IMR-90 (cell line): ENCODE results near the gene POLR3E. TPM values are rescaled to one million over a fixed set of nuclear protein-coding genes. Genes with fewer than 3 reads are reported as not detected.

ENCODE experiments used
- ATAC-seq: fragments of 200-7000 bp; cut with Tn5 transposase; 2 replicates; pipeline ENCODE4 v1.9.1; 2020; ENCODE audit warnings: low read depth, mild to moderate bottlenecking, moderate library complexity
- BruUV-seq: library from RNA; stranded (reverse); fragments of 400-500 nt; replicated peaks from 2 replicates; lab custom pipeline; 2021; lab: Mats Ljungman, UMichigan
- CTCF ChIA-PET: fragments of 300-600 bp; formaldehyde crosslinking; extraction: SDS; loops from one replicate; lab custom pipeline; 2021; ENCODE audit warnings: antibody characterized with exemption; lab: Yijun Ruan, JAX
- POLR2A ChIA-PET: fragments of 300-600 bp; sonication (Branson Sonifier 250); formaldehyde crosslinking; loops from one replicate; lab custom pipeline; 2022; ENCODE audit warnings: antibody characterized with exemption; ENCODE audit not compliant: unreplicated experiment; lab: Charles Lee
- DNase-seq: peaks from one replicate; pipeline ENCODE4 v3.0.0; 2013
- H2AFZ ChIP-seq: replicated peaks from 2 replicates; pipeline ENCODE3; 2013; ENCODE audit warnings: low read length, mild to moderate bottlenecking; ENCODE audit not compliant: poor library complexity
- H2AK5ac ChIP-seq: 2 replicates; pipeline ENCODE4 v1.6.1; 2013; ENCODE audit warnings: low read depth, low read length, inconsistent platforms
- H2AK9ac ChIP-seq: replicated peaks from 2 replicates; pipeline ENCODE3; 2013; ENCODE audit warnings: mild to moderate bottlenecking, low read depth, low read length, moderate library complexity; ENCODE audit not compliant: poor library complexity
- H2BK120ac ChIP-seq: 2 replicates; pipeline ENCODE4 v1.6.1; 2013; ENCODE audit warnings: low read depth, low read length, inconsistent platforms
- H2BK15ac ChIP-seq: 3 replicates; pipeline ENCODE4 v1.6.1; 2013; ENCODE audit warnings: low read depth, low read length, inconsistent platforms
- H2BK20ac ChIP-seq: 2 replicates; pipeline ENCODE4 v1.6.1; 2013; ENCODE audit warnings: low read depth, mild to moderate bottlenecking, inconsistent platforms, low read length, moderate library complexity
- H2BK5ac ChIP-seq: 2 replicates; pipeline ENCODE4 v1.6.1; 2013; ENCODE audit warnings: mild to moderate bottlenecking, low read depth, low read length, inconsistent platforms; ENCODE audit not compliant: poor library complexity, severe bottlenecking
- H3K14ac ChIP-seq: replicated peaks from 2 replicates; pipeline ENCODE4 v1.6.1; 2013; ENCODE audit warnings: low read depth, low read length, inconsistent platforms
- H3K18ac ChIP-seq: 2 replicates; pipeline ENCODE4 v1.6.1; 2013; ENCODE audit warnings: low read depth, low read length, control low read depth
- H3K23ac ChIP-seq: 2 replicates; pipeline ENCODE4 v1.6.1; 2013; ENCODE audit warnings: low read depth, low read length, inconsistent platforms
- H3K27ac ChIP-seq: 2 replicates; pipeline ENCODE4 v1.5.1; 2013; ENCODE audit warnings: mild to moderate bottlenecking, control low read depth, low read length; ENCODE audit not compliant: insufficient read depth
- H3K27me3 ChIP-seq: 2 replicates; pipeline ENCODE4 v1.6.1; 2013; ENCODE audit warnings: low read length; ENCODE audit not compliant: control insufficient read depth, insufficient read depth
- H3K36me3 ChIP-seq: 2 replicates; pipeline ENCODE4 v1.6.1; 2013; ENCODE audit warnings: low read length, mixed read lengths; ENCODE audit not compliant: control insufficient read depth, insufficient read depth
- H3K4ac ChIP-seq: 2 replicates; pipeline ENCODE4 v1.6.1; 2013; ENCODE audit warnings: low read depth, low read length, inconsistent platforms
- H3K4me1 ChIP-seq: 2 replicates; pipeline ENCODE4 v1.6.1; 2013; ENCODE audit warnings: low read length, mixed read lengths; ENCODE audit not compliant: control insufficient read depth, insufficient read depth
- H3K4me2 ChIP-seq: 2 replicates; pipeline ENCODE4 v1.6.1; 2013; ENCODE audit warnings: low read depth, mild to moderate bottlenecking, control low read depth, low read length, moderate library complexity
- H3K4me3 ChIP-seq: 2 replicates; pipeline ENCODE4 v1.5.1; 2013; ENCODE audit warnings: low read depth, mild to moderate bottlenecking, control low read depth, low read length, moderate library complexity; ENCODE audit not compliant: insufficient read depth
- H3K56ac ChIP-seq: 2 replicates; pipeline ENCODE4 v1.6.1; 2013; ENCODE audit warnings: low read length, inconsistent platforms; ENCODE audit not compliant: insufficient read depth; ENCODE audit errors: extremely low read depth
- H3K79me1 ChIP-seq, 2 experiments: 2 replicates each; pipeline ENCODE4 v1.6.1; 2013; ENCODE audit warnings: low read length in 2 of 2, inconsistent platforms in 1 of 2, low read depth in 1 of 2
- H3K9ac ChIP-seq: 2 replicates; pipeline ENCODE4 v1.6.1; 2013; ENCODE audit warnings: low read depth, low read length, control low read depth
- H3K9me1 ChIP-seq: 2 replicates; pipeline ENCODE4 v1.6.1; 2013; ENCODE audit warnings: low read length, inconsistent platforms; ENCODE audit not compliant: insufficient read depth
- H3K9me3 ChIP-seq: 2 replicates; pipeline ENCODE4 v1.6.1; 2013; ENCODE audit warnings: low read length; ENCODE audit not compliant: control insufficient read depth, insufficient read depth
- H4K20me1 ChIP-seq: 2 replicates; pipeline ENCODE4 v1.6.1; 2013; ENCODE audit warnings: low read length, inconsistent platforms; ENCODE audit not compliant: insufficient read depth
- H4K5ac ChIP-seq: 2 replicates; pipeline ENCODE4 v1.6.1; 2013; ENCODE audit warnings: mild to moderate bottlenecking, low read depth, low read length, control low read depth
- H4K8ac ChIP-seq, 2 experiments: 2 replicates each; pipeline ENCODE4 v1.6.1; 2013; ENCODE audit warnings: low read depth in 2 of 2, low read length in 2 of 2, control low read depth in 1 of 2, inconsistent platforms in 1 of 2
- H4K91ac ChIP-seq: 2 replicates; pipeline ENCODE4 v1.6.1; 2013; ENCODE audit warnings: low read depth, low read length, inconsistent platforms; ENCODE audit not compliant: insufficient read depth
- BHLHE40 ChIP-seq: fragments of 150-350 bp; IDR thresholded peaks from 2 replicates; pipeline ENCODE4 v1.6.1; 2016; ENCODE audit warnings: mild to moderate bottlenecking, low read depth, low read length
- CEBPB ChIP-seq: IDR thresholded peaks from 2 replicates; pipeline ENCODE4 v1.6.1; 2012; ENCODE audit warnings: low read depth, low read length, improper control_type of control experiment
- CHD1 ChIP-seq: IDR thresholded peaks from 2 replicates; pipeline ENCODE4 v1.6.1; 2012; ENCODE audit warnings: low read depth, low read length, improper control_type of control experiment
- FOS ChIP-seq: fragments of 150-350 bp; IDR thresholded peaks from 2 replicates; pipeline ENCODE4 v1.6.1; 2016; ENCODE audit warnings: low read depth, low read length
- MAFK ChIP-seq: IDR thresholded peaks from 2 replicates; pipeline ENCODE4 v1.6.1; 2012; ENCODE audit warnings: low read depth, low read length, improper control_type of control experiment
- MAZ ChIP-seq: IDR thresholded peaks from 2 replicates; pipeline ENCODE4 v1.6.1; 2012; ENCODE audit warnings: low read depth, mild to moderate bottlenecking, low read length, improper control_type of control experiment, moderate library complexity, borderline replicate concordance
- MXI1 ChIP-seq: IDR thresholded peaks from 2 replicates; pipeline ENCODE4 v1.6.1; 2012; ENCODE audit warnings: low read depth, mild to moderate bottlenecking, low read length, moderate library complexity, borderline replicate concordance
- NFE2L2 ChIP-seq: fragments of 150-350 bp; IDR thresholded peaks from 2 replicates; pipeline ENCODE4 v1.6.1; 2016; ENCODE audit warnings: low read depth, mild to moderate bottlenecking, low read length
- POLR2A ChIP-seq: IDR thresholded peaks from 2 replicates; pipeline ENCODE4 v1.6.1; 2012; ENCODE audit warnings: mild to moderate bottlenecking, low read depth, low read length
- RAD21 ChIP-seq: IDR thresholded peaks from 2 replicates; pipeline ENCODE4 v1.6.1; 2012; ENCODE audit warnings: low read length, improper control_type of control experiment
- RCOR1 ChIP-seq: IDR thresholded peaks from 2 replicates; pipeline ENCODE4 v1.6.1; 2012; ENCODE audit warnings: mild to moderate bottlenecking, low read length, improper control_type of control experiment; ENCODE audit not compliant: insufficient replicate concordance
- RFX5 ChIP-seq: IDR thresholded peaks from 2 replicates; pipeline ENCODE4 v1.8.0; 2012; ENCODE audit warnings: low read depth, mild to moderate bottlenecking, low read length, moderate library complexity
- SMC3 ChIP-seq: fragments of 150-350 bp; IDR thresholded peaks from 2 replicates; pipeline ENCODE4 v1.6.1; 2016; ENCODE audit warnings: low read depth, mild to moderate bottlenecking, antibody characterized with exemption, low read length, moderate library complexity
- WGBS, 2 experiments: methylation state at CpG; one replicate each; pipeline versions ENCODE4 v1.1.5 to v1.1.7; 2013; ENCODE audit warnings: missing lambda C conversion rate in 2 of 2; ENCODE audit not compliant: insufficient read length in 1 of 2; ENCODE audit errors: extremely low coverage in 2 of 2; 5-methylcytosine and 5-hydroxymethylcytosine counted together
- dilution Hi-C: fragments of 300-500 bp; cut with HindIII; formaldehyde crosslinking; loops from one replicate; pipeline ENCODE4 v1.14.3; 2018; ENCODE audit warnings: low sequenced_read_pairs; ENCODE audit not compliant: unreplicated experiment
- in situ Hi-C: fragments of 300-500 bp; cut with MboI; formaldehyde crosslinking; loops from 3 replicates; pipeline ENCODE4 v1.14.3; 2019; ENCODE audit warnings: low sequenced_read_pairs, inconsistent platforms, mixed read lengths
- intact Hi-C: fragments of 100-400 bp; cut with micrococcal nuclease; formaldehyde crosslinking; loops from 2 replicates; pipeline ENCODE4 v1.10.0; 2022
- polyA plus RNA-seq, 3 experiments: library from polyadenylated mRNA; depleted of rRNA; stranded (reverse); fragments of >200 nt; gene quantifications; 2 replicates each; pipeline ENCODE4 v1.2.3, GENCODE V29; 2012; ENCODE audit warnings: low replicate concordance in 1 of 3
- total RNA-seq: library from RNA; depleted of rRNA; stranded (reverse); fragments of >200 nt; gene quantifications from 2 replicates; pipeline ENCODE4 v1.2.3, GENCODE V29; 2012
- TF ChIP-seq, protein P1 (sequence below): fragments of 150-350 bp; IDR thresholded peaks from 2 replicates; pipeline ENCODE4 v1.6.1; 2016; ENCODE audit warnings: low read depth, mild to moderate bottlenecking, low read length, moderate library complexity, borderline replicate concordance
- TF ChIP-seq, protein P2 (sequence below): fragments of 150-350 bp; IDR thresholded peaks from 2 replicates; pipeline ENCODE4 v1.6.1; 2017; ENCODE audit warnings: mild to moderate bottlenecking, antibody characterized with exemption, low read length, low read depth
- TF ChIP-seq, protein P3 (sequence below): conservative IDR thresholded peaks from 2 replicates; pipeline ENCODE4 v1.5.1; 2012; ENCODE audit warnings: mild to moderate bottlenecking, low read depth, low read length, improper control_type of control experiment

The POLR3E gene
- total and polyA plus RNA-seq, 2 of the 4 experiments (the other 2 are of a cell fraction): 19.9 to 46.0 TPM

DNA sequence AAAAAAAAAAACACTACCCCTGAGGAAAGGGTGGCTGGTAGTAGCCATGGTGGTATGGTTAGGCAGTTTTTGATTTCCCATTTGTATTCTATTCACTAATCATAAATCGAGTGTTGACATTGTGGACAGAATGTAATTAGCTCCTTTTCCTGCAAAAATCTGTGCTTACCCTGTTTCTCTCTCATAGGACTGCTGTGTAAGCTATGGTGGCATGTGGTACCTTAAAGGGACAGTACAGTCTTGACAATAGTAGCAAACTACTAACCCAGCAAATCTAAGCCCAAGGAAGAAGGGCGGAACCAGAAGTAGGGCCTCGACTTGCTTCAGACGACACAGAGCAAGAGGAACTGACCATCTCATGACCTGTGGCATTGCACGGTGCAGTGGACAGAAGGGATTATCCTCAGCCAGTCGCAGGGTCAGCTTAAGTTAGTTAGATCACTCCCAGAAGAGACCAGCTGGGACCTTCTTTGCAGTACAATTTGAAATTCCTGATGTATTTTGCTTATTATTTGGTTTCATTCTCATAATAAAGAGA, 36.3 kb downstream of the POLR3E start:
- intact Hi-C loops: no loop called here
- ChIA-PET POLR2A (no interaction called here), CTCF (no interaction called here)
- no peak for ATAC-seq
- BruUV-seq: no TSS peak
- Histone ChIP-seq H3K56ac (no peak overlapping the region), H3K79me1 (peaks cover 26 to 46% of the 10 kb centered on the region in 2 experiments), H3K4me1 (peaks cover 5% of the 10 kb centered on the region; the same call in 1 of the 2 replicates), H3K14ac (no peak overlapping the region), H2BK120ac (no peak overlapping the region), H3K18ac (no peak overlapping the region), H2AK9ac (peak overlapping the region; percentile 26), H4K5ac (no peak overlapping the region), H3K9me3 (peaks cover 2% of the 10 kb centered on the region; the same call in 1 of the 2 replicates), H4K20me1 (peaks cover 23% of the 10 kb centered on the region), H2AFZ (no peak overlapping the region), H2BK15ac (no peak overlapping the region), H4K8ac (0 out of 4 replicates have a peak overlapping the region, but pooled peaks of 1 of the 2 experiments have one; percentile 33), H3K23ac (no peak overlapping the region), H3K4me2 (no peak overlapping the region), H2BK5ac (no peak overlapping the region), H2BK20ac (no peak overlapping the region), H3K9me1 (peaks cover 12% of the 10 kb centered on the region), H3K9ac (no peak overlapping the region), H3K36me3 (peaks cover 43% of the 10 kb centered on the region), H3K4me3 (no peak overlapping the region), H3K27ac (peak overlapping the region; percentile 20; the same call in 1 of the 2 replicates), H4K91ac (no peak overlapping the region), H2AK5ac (no peak overlapping the region), H3K27me3 (no peaks in the 10 kb centered on the region), H3K4ac (no peak overlapping the region)
- TF ChIP-seq SMC3 (no peak), CEBPB (no peak), POLR2A (no peak), MXI1 (no peak), NFE2L2 (no peak), CHD1 (no peak), RCOR1 (no peak), MAFK (no peak), MAZ (no peak), RFX5 (no peak), BHLHE40 (no peak), RAD21 (no peak), FOS (no peak)
- TF ChIP-seq, protein P1, sequence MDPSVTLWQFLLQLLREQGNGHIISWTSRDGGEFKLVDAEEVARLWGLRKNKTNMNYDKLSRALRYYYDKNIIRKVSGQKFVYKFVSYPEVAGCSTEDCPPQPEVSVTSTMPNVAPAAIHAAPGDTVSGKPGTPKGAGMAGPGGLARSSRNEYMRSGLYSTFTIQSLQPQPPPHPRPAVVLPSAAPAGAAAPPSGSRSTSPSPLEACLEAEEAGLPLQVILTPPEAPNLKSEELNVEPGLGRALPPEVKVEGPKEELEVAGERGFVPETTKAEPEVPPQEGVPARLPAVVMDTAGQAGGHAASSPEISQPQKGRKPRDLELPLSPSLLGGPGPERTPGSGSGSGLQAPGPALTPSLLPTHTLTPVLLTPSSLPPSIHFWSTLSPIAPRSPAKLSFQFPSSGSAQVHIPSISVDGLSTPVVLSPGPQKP: no peak
- TF ChIP-seq, protein P2, sequence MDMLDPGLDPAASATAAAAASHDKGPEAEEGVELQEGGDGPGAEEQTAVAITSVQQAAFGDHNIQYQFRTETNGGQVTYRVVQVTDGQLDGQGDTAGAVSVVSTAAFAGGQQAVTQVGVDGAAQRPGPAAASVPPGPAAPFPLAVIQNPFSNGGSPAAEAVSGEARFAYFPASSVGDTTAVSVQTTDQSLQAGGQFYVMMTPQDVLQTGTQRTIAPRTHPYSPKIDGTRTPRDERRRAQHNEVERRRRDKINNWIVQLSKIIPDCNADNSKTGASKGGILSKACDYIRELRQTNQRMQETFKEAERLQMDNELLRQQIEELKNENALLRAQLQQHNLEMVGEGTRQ: no peak
- TF ChIP-seq, protein P3, sequence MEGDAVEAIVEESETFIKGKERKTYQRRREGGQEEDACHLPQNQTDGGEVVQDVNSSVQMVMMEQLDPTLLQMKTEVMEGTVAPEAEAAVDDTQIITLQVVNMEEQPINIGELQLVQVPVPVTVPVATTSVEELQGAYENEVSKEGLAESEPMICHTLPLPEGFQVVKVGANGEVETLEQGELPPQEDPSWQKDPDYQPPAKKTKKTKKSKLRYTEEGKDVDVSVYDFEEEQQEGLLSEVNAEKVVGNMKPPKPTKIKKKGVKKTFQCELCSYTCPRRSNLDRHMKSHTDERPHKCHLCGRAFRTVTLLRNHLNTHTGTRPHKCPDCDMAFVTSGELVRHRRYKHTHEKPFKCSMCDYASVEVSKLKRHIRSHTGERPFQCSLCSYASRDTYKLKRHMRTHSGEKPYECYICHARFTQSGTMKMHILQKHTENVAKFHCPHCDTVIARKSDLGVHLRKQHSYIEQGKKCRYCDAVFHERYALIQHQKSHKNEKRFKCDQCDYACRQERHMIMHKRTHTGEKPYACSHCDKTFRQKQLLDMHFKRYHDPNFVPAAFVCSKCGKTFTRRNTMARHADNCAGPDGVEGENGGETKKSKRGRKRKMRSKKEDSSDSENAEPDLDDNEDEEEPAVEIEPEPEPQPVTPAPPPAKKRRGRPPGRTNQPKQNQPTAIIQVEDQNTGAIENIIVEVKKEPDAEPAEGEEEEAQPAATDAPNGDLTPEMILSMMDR: no peak
- WGBS, 2 experiments: 100% methylated on average over 3 of the region's 6 CpGs; no CpG with 5 or more reads in 1 of the 2 experiments
- no peak for DNase-seq
- dilution Hi-C loops: no loop called here
- in situ Hi-C loops: loop anchor here (25.0 kb wide), 1 partner anchor 1171 kb away; the partner anchor contains the start of genes DNAH3 and LDAF1
